OCI-LY7 (cell line): ENCODE data around the gene TCAIM. TPM values are rescaled to one million over a fixed set of nuclear protein-coding genes. Genes with fewer than 3 reads are reported as not detected.

Experiments used
- BruUV-seq: library from RNA; stranded (reverse); fragments of 400-500 nt; replicated peaks from 2 replicates; lab custom pipeline; 2021; lab: Mats Ljungman, UMichigan
- CTCF ChIA-PET: fragments of 300-600 bp; sonication (Branson Sonifier 250); formaldehyde crosslinking; loops from one replicate; lab custom pipeline; 2022; ENCODE audit warnings: antibody characterized with exemption; ENCODE audit not compliant: unreplicated experiment; lab: Charles Lee
- POLR2A ChIA-PET: fragments of 300-600 bp; sonication (Branson Sonifier 250); formaldehyde crosslinking; loops from one replicate; lab custom pipeline; 2022; ENCODE audit warnings: antibody characterized with exemption; lab: Charles Lee
- DNase-seq: peaks from one replicate; pipeline ENCODE4 v3.0.0-alpha.2; 2015; ENCODE audit warnings: low spot score
- H2AFZ ChIP-seq: fragments of 200-600 bp; sonication (generic), shearing (Covaris generic); 2 replicates; pipeline ENCODE4 v1.6.1; 2014; ENCODE audit warnings: mild to moderate bottlenecking, antibody characterized with exemption, low read length, moderate library complexity
- H3K27ac ChIP-seq: fragments of 200-600 bp; sonication (generic); 2 replicates; pipeline ENCODE4 v1.5.1; 2014; ENCODE audit warnings: mixed run types, low read depth, mild to moderate bottlenecking, moderate library complexity, low read length, inconsistent platforms; ENCODE audit not compliant: poor library complexity, severe bottlenecking
- H3K36me3 ChIP-seq: fragments of 200-600 bp; sonication (generic); 2 replicates; pipeline ENCODE4 v1.6.1; 2014; ENCODE audit warnings: mild to moderate bottlenecking, antibody characterized with exemption, low read length, moderate library complexity, mixed read lengths; ENCODE audit not compliant: insufficient read depth
- H3K4me1 ChIP-seq: fragments of 200-600 bp; sonication (generic); 2 replicates; pipeline ENCODE4 v1.5.1; 2014; ENCODE audit warnings: mild to moderate bottlenecking, low read length; ENCODE audit not compliant: insufficient read depth, poor library complexity, severe bottlenecking
- H3K4me2 ChIP-seq: fragments of 200-600 bp; sonication (generic); 2 replicates; pipeline ENCODE4 v1.6.1; 2014; ENCODE audit warnings: mild to moderate bottlenecking, low read length
- H3K4me3 ChIP-seq: fragments of 200-600 bp; sonication (generic); 2 replicates; pipeline ENCODE4 v1.5.1; 2014; ENCODE audit warnings: mild to moderate bottlenecking, low read depth, low read length; ENCODE audit not compliant: poor library complexity, severe bottlenecking
- H3K79me2 ChIP-seq: fragments of 200-600 bp; sonication (generic); 2 replicates; pipeline ENCODE4 v1.6.1; 2016; ENCODE audit warnings: low read depth, mild to moderate bottlenecking, low read length, moderate library complexity, mixed read lengths; ENCODE audit not compliant: insufficient read depth
- H3K9me2 ChIP-seq: fragments of 200-600 bp; sonication (generic); 2 replicates; pipeline ENCODE4 v1.6.1; 2016; ENCODE audit warnings: mild to moderate bottlenecking, low read length, mixed read lengths; ENCODE audit not compliant: insufficient read depth
- H3K9me3 ChIP-seq: fragments of 200-600 bp; sonication (generic); 2 replicates; pipeline ENCODE4 v1.6.1; 2014; ENCODE audit warnings: mild to moderate bottlenecking, mixed run types, low read length, mixed read lengths
- H4K20me1 ChIP-seq: fragments of 200-600 bp; sonication (generic); 2 replicates; pipeline ENCODE4 v1.6.1; 2014; ENCODE audit warnings: mild to moderate bottlenecking, antibody characterized with exemption, low read length, moderate library complexity, mixed read lengths; ENCODE audit not compliant: insufficient read depth
- CTCF ChIP-seq: fragments of 200-600 bp; sonication (generic); conservative IDR thresholded peaks from 2 replicates; pipeline ENCODE4 v1.5.1; 2014; ENCODE audit warnings: mild to moderate bottlenecking, antibody characterized with exemption, low read length, moderate library complexity, mixed read lengths
- EZH2phosphoT487 ChIP-seq: fragments of 200-600 bp; sonication (generic); IDR thresholded peaks from 2 replicates; pipeline ENCODE4 v1.6.1; 2018; ENCODE audit warnings: low read depth, borderline replicate concordance, mild to moderate bottlenecking, mixed run types, antibody characterized with exemption, low read length, moderate library complexity, mixed read lengths
- intact Hi-C: fragments of 100-400 bp; cut with micrococcal nuclease; formaldehyde crosslinking; loops from one replicate; pipeline ENCODE4 v1.10.0; 2022; ENCODE audit not compliant: unreplicated experiment
- total RNA-seq, 2 experiments: library from RNA; depleted of rRNA in 1 of 2; stranded (reverse); fragments of >200 nt in 1 of 2; shearing (Covaris generic) in 1 of 2; gene quantifications; 2 replicates each; pipeline ENCODE4 v1.2.3, GENCODE V29; 2014 to 2022

TCAIM gene
- total RNA-seq, 2 experiments from 2014 or later = 15.2 to 24.0 TPM

- intact Hi-C loops = no loop called here
- H3K79me2 ChIP-seq = no peaks in the 10 kb centered on the region
- no peaks in the 10 kb centered on the region for H3K4me1 ChIP-seq
- no peaks in the 10 kb centered on the region for H3K9me2 ChIP-seq
- H3K9me3 ChIP-seq = no peaks in the 10 kb centered on the region
- CTCF ChIA-PET = no interaction called here
- H4K20me1 ChIP-seq = no peaks in the 10 kb centered on the region
- H3K36me3 ChIP-seq = no peaks in the 10 kb centered on the region
- H3K4me3 ChIP-seq = no peak overlapping the region
- DNase-seq = no peak
- POLR2A ChIA-PET = interaction anchor here (0.6 kb wide), 1 partner anchor 747 kb away, joined by 3 read pairs; no protein-coding TSS in a partner anchor
- H2AFZ ChIP-seq = no peak overlapping the region
- no TSS peak for BruUV-seq
- H3K27ac ChIP-seq = no peak overlapping the region
- H3K4me2 ChIP-seq = no peak overlapping the region
- no peak for TF ChIP-seq EZH2phosphoT487
- TF ChIP-seq CTCF = no peak
Observed at GRCh38 chr3:44392489-44392888, 53.9 kb downstream of the TCAIM start.

- CTCF ChIA-PET = no interaction called here
- Histone ChIP-seq H3K79me2 (no peaks in the 10 kb centered on the region), H3K4me2 (no peak overlapping the region), H3K36me3 (no peaks in the 10 kb centered on the region), H3K4me1 (no peaks in the 10 kb centered on the region), H3K9me3 (no peaks in the 10 kb centered on the region), H3K4me3 (no peak overlapping the region), H3K27ac (no peak overlapping the region), H2AFZ (no peak overlapping the region), H3K9me2 (no peaks in the 10 kb centered on the region), H4K20me1 (no peaks in the 10 kb centered on the region)
- POLR2A ChIA-PET = interaction anchor here (0.7 kb wide), 1 partner anchor 306 kb away, joined by 3 read pairs; no protein-coding TSS in a partner anchor
- intact Hi-C loops = no loop called here
- no peak for DNase-seq
- no TSS peak for BruUV-seq
- no peak for TF ChIP-seq CTCF
- TF ChIP-seq EZH2phosphoT487 = no peak
Observed at GRCh38 chr3:44395714-44396113, 57.1 kb downstream of the TCAIM start.
